ENCODE data around the gene RAB27A. TPM values are rescaled to one million over a fixed set of nuclear protein-coding genes. Genes with fewer than 3 reads are reported as not detected.
A peak's percentile ranks its signal among the peaks of the same experiment; 100 is the strongest.

The RAB27A gene
- polyA plus RNA-seq, 1 donor: 5.9 TPM

DNA sequence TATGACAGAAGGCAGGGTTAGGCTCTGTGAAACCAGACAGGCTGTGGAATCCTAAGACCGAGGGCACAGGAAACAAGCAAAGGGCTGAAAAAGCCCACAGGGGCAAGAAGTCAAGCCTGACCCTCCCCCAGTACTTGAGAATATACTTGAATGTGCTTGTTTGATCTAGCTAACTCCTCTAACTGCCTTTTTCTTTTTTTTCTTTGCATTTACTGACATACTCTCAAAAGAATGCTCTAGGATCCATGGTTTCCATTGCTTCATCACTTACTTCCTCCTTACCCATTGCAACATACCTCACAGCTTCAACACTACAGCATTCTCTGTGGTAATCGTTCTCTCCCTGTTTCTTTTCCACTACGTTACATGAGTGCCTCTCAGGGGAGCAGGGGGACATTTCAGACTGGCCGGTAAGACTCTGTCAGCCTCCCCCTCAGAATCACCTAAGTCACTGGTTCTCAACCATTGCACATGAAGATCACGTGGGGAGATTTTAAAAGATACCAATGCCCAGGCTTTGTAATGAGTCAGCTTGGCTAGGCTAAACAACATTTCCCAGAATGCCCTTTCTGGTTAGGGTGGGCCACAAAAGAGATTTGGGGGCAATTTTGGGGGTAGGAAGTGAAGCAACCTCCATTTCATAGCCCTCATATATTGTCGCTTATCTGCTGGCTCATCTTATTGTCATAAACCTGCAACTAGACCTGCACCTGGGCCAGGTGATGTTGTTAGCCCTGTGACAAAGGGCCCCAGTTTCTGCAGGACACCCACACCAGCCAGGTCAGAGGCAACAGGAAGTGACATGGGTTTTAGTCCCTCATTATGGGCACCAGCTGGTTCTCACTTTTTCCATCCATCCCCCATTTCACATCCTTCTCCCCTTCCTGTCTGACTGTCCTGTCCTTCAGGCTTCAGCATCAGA is 68.3 kb downstream of the RAB27A start:
- DNase-seq: peak; percentile 22

GRCh38 chr15:55220606-55221005 is 69.0 kb downstream of the RAB27A start:
- no peak for DNase-seq

GRCh38 chr15:55218056-55218455 is 71.6 kb downstream of the RAB27A start:
- no peak for DNase-seq

GRCh38 chr15:55204464-55204863 is 85.1 kb downstream of the RAB27A start:
- no peak for DNase-seq

DNA sequence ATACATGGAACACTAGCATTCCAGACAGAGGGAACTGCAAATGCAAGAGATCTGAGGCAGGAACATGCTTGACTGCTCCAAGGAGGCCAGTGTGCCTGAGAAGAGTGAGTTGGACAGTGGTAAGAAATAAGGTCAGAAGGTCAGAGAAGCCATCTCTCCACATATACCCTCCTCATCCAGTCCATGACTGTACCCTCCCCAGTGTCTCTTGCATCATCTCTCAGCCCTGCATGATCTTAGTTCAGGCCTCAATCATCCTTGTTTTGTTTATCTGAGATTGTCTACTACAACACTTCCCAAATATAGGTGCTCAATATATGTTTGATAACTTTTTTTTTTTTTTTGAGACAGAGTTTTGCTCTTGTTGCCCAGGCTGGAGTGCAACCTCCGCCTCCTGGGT is 87.4 kb downstream of the RAB27A start:
- no peak for DNase-seq

- no peak for DNase-seq
These were observed 90.9 kb downstream of the RAB27A start for GRCh38 chr15:55198706-55199105.

GRCh38 chr15:55197719-55198118 is 91.9 kb downstream of the RAB27A start:
- no peak for DNase-seq

DNA sequence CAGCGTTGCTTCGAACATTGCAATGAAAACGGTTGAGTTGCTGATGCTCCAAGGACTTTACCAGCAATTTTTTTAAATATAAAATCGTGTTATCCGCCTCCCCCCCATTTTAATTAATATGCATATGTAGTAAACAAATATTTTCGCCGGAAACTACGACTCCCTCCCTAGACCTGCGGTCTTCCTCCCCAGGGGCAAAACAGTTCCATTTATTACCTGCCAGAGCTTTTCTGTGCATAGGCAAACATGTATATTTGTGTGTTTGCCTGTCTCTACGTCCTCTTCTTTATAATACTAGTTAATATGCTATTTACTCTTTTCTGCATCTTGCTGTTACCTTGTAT is 92.3 kb downstream of the RAB27A start:
- DNase-seq: no peak

GRCh38 chr15:55196458-55197361 is 92.9 kb downstream of the RAB27A start, which contains the start of gene RSL24D1:
RSL24D1 (minus strand) TSS chr15:55196941; CDS start chr15:55196890, 51 bp downstream.
- DNase-seq: peak; percentile 98

DNA sequence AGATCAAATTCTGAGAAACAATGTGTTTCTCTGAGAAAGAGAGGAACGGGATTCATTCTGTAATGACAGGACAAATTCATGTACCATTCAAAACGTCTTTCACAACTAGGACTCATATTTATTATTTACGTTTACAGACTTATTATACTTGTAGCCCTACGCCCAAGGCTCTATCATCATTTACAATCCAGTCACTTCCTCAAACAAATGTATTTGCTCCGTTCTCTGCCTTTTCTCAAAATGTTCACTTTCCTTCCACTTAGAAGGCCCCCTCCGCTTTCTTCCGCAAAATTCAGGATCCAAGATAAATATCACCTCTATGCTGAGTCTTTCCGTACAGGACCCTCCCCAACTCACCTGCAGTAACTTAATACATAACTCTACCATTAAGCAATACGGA is 93.6 kb downstream of the RAB27A start:
- DNase-seq: no peak

GRCh38 chr15:55194256-55194655 is 95.4 kb downstream of the RAB27A start:
- DNase-seq: no peak

GRCh38 chr15:55186331-55186730 is 103.3 kb downstream of the RAB27A start:
- DNase-seq: no peak

DNA sequence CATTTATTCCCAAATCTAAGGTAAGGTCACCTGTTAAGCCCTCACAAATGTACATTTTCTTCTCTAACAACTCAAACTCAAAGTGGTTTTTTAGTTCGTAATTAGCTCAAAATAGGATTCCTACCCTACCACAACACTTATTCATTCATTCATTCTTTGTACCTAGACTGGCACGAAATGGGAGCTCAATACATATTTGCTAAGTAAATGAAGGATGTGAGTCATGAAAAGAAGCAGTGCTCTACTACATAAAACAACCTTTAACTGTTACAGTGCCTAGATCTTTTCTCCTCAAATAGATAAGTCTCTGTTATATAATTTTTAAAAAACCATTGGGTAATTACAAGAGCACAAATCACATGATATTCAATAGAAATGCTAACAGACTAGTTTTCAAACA is 105.9 kb downstream of the RAB27A start:
- no peak for DNase-seq

DNA sequence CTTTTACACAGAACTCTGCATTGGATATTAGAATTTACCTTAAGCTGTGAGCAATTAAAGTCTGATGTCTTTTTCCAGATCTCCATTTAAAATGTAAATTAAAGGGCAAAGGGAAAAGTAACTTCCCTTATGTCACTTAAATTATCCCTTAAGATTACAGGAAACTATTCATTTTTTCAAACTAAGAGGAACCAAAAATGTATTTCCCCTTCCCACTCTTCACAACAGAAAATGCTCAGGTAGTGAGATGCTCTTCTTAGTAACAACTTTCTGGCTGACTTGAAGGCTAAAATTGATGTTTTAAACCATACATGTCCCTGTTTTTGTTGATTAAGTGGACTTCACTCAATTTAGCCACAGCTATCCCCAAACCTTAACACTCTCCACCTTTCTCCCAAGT is 110.5 kb downstream of the RAB27A start:
- DNase-seq: no peak

DNA sequence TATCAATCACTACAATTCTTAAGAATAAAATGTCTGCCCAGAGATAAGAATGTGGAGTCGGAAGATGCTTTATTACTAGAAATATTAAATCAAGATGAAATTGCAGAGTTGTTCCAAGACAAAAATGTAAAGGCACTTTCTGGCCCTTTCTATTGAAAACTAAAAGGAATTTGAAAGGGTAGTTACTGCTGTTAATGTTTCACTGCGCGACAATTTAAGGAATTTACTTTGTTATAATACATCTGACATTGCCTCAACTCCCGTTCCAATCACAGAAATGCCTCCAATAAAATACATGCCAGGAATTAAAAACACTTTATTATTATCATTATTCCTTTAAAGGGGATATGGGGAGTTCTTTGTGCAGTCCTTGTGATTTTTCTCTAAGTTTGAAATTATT is 119.3 kb downstream of the RAB27A start:
- no peak for DNase-seq

DNA sequence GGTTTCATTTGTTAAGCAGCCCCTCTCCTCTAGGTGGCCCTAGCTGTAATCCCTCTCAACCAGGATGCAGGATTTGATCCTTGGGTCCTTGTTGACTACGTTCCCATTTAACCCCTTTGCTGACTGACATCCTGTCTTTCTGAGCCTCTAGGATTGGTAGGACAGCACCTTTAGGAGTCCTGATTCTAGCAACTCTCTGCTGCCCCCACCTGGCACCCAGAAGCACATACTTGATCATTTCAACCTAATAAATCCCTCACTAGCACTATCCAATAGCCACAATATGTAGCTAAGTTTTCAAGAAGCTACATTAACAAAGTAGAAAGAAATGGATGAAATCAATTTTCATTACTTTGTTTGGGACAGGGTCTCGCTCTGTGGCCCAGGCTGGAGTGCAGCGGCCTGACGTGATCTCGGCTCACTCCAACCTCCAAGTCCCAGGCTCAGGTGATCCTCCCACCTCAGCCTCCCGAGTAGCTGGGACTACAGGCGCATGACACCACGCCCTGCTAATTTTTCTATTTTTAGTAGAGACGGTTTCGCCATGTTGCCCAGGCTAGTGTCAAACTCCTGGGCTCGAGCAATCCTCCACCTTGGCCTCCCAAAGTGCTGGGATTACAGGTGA is 121.2 kb downstream of the RAB27A start:
- peak; percentile 58 for DNase-seq

DNA sequence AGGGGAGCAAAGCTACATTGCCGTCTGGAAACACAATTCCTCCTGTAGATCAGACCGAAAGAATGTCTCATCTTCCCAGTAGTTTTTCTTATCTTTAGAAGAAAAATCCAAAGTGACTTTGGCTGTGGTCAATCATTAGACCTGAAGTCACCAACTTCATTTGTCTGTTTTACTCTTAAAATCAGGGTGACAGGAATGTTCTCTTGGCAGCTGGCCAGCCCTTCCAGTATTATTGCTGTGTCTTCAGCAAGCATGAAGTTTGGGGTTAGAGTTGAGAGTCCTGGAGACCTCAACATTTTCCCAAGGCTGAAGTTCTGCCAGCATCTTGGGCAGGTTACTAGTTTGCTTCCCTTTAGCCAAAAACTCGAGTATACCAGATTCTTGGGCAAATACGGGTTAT is 125.3 kb downstream of the RAB27A start:
- DNase-seq: no peak

Other genes starting within 250 kb of the RAB27A start
- 77.1 TPM for gene RSL24D1, start 92.9 kb downstream of the RAB27A start, polyA plus RNA-seq (ENCODE audit: insufficient read length)
- 14.4 TPM for gene PIGBOS1, start 29.3 kb upstream of the RAB27A start, polyA plus RNA-seq (ENCODE audit: insufficient read length)
- gene PIGB, start 29.4 kb upstream of the RAB27A start, polyA plus RNA-seq (ENCODE audit: insufficient read length): 8.9 TPM
- 25.4 TPM for gene CCPG1, start 118.5 kb upstream of the RAB27A start, polyA plus RNA-seq (ENCODE audit: insufficient read length)
- 1.7 TPM for gene PIERCE2, start 118.7 kb upstream of the RAB27A start, polyA plus RNA-seq (ENCODE audit: insufficient read length)
- 1.4 TPM for gene DNAAF4, start 218.4 kb upstream of the RAB27A start, polyA plus RNA-seq (ENCODE audit: insufficient read length)

Data from hindlimb muscle (tissue), 1 donor.